H1 (cell line): ENCODE data around the gene RIBC1.

Source experiments
- CREB1 ChIP-seq: IDR thresholded peaks from 2 replicates; pipeline ENCODE4 v1.6.1; 2012; ENCODE audit warnings: inconsistent platforms
- CTCF ChIP-seq, 3 experiments: IDR thresholded peaks; 1 replicate in 2 of 3; 2 replicates in 1 of 3; pipeline versions ENCODE4 v1.5.1 to v1.6.1; 2011; ENCODE audit warnings: low read length in 3 of 3, mild to moderate bottlenecking in 3 of 3, inconsistent platforms in 2 of 3, low read depth in 1 of 3, moderate library complexity in 1 of 3; ENCODE audit not compliant: insufficient read depth in 1 of 3; ENCODE audit errors: control extremely low read depth in 1 of 3
- GTF2F1 ChIP-seq: IDR thresholded peaks from 2 replicates; pipeline ENCODE4 v1.6.1; 2012; ENCODE audit warnings: low read depth, low read length, improper control_type of control experiment, borderline replicate concordance
- JUN ChIP-seq: IDR thresholded peaks from 2 replicates; pipeline ENCODE4 v1.6.1; 2011; ENCODE audit warnings: low read depth, mild to moderate bottlenecking, improper control_type of control experiment, low read length
- MAFK ChIP-seq: IDR thresholded peaks from 2 replicates; pipeline ENCODE4 v1.6.1; 2012; ENCODE audit warnings: low read depth, mild to moderate bottlenecking, improper control_type of control experiment, low read length
- RAD21 ChIP-seq, 2 experiments: IDR thresholded peaks in 1 of 2; conservative IDR thresholded peaks in 1 of 2; 2 replicates each; pipeline ENCODE4 v1.6.1; 2011; ENCODE audit warnings: low read depth in 2 of 2, low read length in 2 of 2, improper control_type of control experiment in 1 of 2, inconsistent platforms in 1 of 2, mild to moderate bottlenecking in 1 of 2, moderate library complexity in 1 of 2
- YY1 ChIP-seq: IDR thresholded peaks from 2 replicates; pipeline ENCODE4 v1.6.1; 2011; ENCODE audit warnings: low read depth, mild to moderate bottlenecking, low read length

GRCh38 chrX:53441531-53442321, 19.1 kb downstream of the RIBC1 start:
- TF ChIP-seq JUN (no peak), YY1 (no peak), CTCF (IDR thresholded peaks at IDR 0.05; ENCODE audit: control extremely low read depth in 1 of 3, insufficient read depth in 1 of 3, low read depth in 1 of 3, low read length in 3 of 3) (no peak), GTF2F1 (no peak), CREB1 (no peak), RAD21 (IDR thresholded peaks at IDR 0.05 in 1 of 2, conservative IDR thresholded peaks at IDR 0.05 in 1 of 2; ENCODE audit: low read depth in 2 of 2, low read length in 2 of 2) (no peak), MAFK (no peak)
